Measurements from ENCODE around the gene KCNJ3. TPM values are rescaled to one million over a fixed set of nuclear protein-coding genes. Genes with fewer than 3 reads are reported as not detected.

Gene KCNJ3
- total RNA-seq, 1 experiment from 2014 or later: 0.11 TPM

GRCh38 chr2:154677401-154677800, 21.1 kb upstream of the KCNJ3 start:
- Histone ChIP-seq H3K79me2 (ENCODE audit: insufficient read depth, low read length) (no peaks in the 10 kb centered on the region), H3K27ac (ENCODE audit: insufficient read length, low read depth, low read length) (no peak overlapping the region), H3K9ac (ENCODE audit: extremely low read depth, insufficient read length, low read length) (no peak overlapping the region), H2BK5ac (ENCODE audit: insufficient read length, low read length) (no peak overlapping the region), H2BK15ac (ENCODE audit: low read depth, low read length) (no peak overlapping the region), H3K4me1 (ENCODE audit: insufficient read depth, low read length) (no peaks in the 10 kb centered on the region), H3K27me3 (ENCODE audit: insufficient read depth, low read length) (no peaks in the 10 kb centered on the region), H2AK5ac (ENCODE audit: insufficient read length, low read length) (no peak overlapping the region), H3K14ac (ENCODE audit: insufficient read depth, low read length) (no peak overlapping the region), H3K23me2 (ENCODE audit: insufficient read length, low read depth, low read length, poor library complexity, severe bottlenecking) (no peaks in the 10 kb centered on the region), H2BK20ac (ENCODE audit: low read depth, low read length, poor library complexity, severe bottlenecking) (no peak overlapping the region), H3K4ac (ENCODE audit: low read depth, low read length) (no peak overlapping the region), H2AFZ (ENCODE audit: low read length) (no peak overlapping the region), H3K56ac (ENCODE audit: insufficient read length, low read depth, low read length) (no peak overlapping the region), H3K79me1 (ENCODE audit: insufficient read depth, low read depth, low read length, poor library complexity, severe bottlenecking) (no peaks in the 10 kb centered on the region), H3K18ac (ENCODE audit: insufficient read length, low read depth, low read length) (no peak overlapping the region), H4K91ac (ENCODE audit: insufficient read length, low read depth, low read length) (no peak overlapping the region), H3T11ph (ENCODE audit: low read length) (no peak overlapping the region), H2BK12ac (ENCODE audit: insufficient read length, low read depth, low read length) (no peak overlapping the region), H3K4me2 (ENCODE audit: insufficient read depth, insufficient read length, low read length) (no peak overlapping the region), H3K23ac (ENCODE audit: insufficient read length, low read depth, low read length) (no peak overlapping the region), H3K9me3 (ENCODE audit: control insufficient read depth, low read depth, low read length) (no peaks in the 10 kb centered on the region), H2BK120ac (ENCODE audit: low read depth, low read length, poor library complexity, severe bottlenecking) (no peak overlapping the region), H4K8ac (replicated peaks; ENCODE audit: insufficient read length, low read depth, low read length) (no peak overlapping the region), H4K5ac (ENCODE audit: insufficient read length, low read depth, low read length) (no peak overlapping the region), H4K20me1 (ENCODE audit: control insufficient read depth, insufficient read depth, insufficient read length) (no peaks in the 10 kb centered on the region)
- no peaks in the 10 kb centered on the region for H3K9me3 Mint-ChIP-seq
- no peaks in the 10 kb centered on the region for H3K27me3 Mint-ChIP-seq (ENCODE audit: low read depth)
- no peaks in the 10 kb centered on the region for H3K36me3 Mint-ChIP-seq (ENCODE audit: insufficient read depth in 1 of 3, low read depth in 3 of 3)
- WGBS (ENCODE audit: extremely low coverage, insufficient read length, low lambda C conversion rate): no CpG with 5 or more reads among the region's 3 CpGs
- H3K27ac Mint-ChIP-seq: no peak overlapping the region
- TF ChIP-seq CTCF (conservative IDR thresholded peaks at IDR 0.05): no peak
- no peak overlapping the region for H3K4me3 Mint-ChIP-seq
- no peaks in the 10 kb centered on the region for H3K4me1 Mint-ChIP-seq
- DNase-seq: no peak
